GM19043 (cell line): ENCODE results near the gene SLFN11.
"Not testable (repeated sequence)": the region's sequence is repeated elsewhere in the genome, so short reads cannot be mapped to it uniquely, and the experiment has no call there.

Experiments
- ATAC-seq: cut with Tn5 transposase; IDR thresholded peaks from one replicate; pipeline ENCODE4 v1.9.1; 2021; ENCODE audit warnings: low read depth; ENCODE audit not compliant: unreplicated experiment

Gene SLFN11

DNA sequence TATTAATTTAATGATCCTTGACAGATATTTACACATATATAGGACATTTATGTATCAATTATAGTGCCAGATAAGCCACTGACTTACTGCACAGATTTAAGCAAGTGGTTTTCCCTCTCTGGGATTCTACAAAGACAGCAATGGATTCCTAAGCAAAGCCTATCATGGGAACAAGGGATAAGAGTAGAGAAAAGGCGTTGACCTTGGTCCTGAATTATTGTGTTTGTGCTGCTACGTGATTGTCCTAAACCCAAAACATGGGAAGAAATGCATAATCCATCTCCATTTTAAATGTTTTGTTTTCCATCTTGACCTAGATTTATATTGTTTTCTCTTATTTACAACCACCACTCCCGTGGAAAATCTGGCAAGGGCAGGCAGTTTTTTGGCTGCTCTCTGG, 14.0 kb downstream of the SLFN11 start:
- ATAC-seq, result no peak

GRCh38 chr17:35352284-35352683, 21.1 kb downstream of the SLFN11 start:
- no peak for ATAC-seq

- no peak for ATAC-seq
These were observed 22.9 kb downstream of the SLFN11 start for GRCh38 chr17:35350493-35350892.

DNA sequence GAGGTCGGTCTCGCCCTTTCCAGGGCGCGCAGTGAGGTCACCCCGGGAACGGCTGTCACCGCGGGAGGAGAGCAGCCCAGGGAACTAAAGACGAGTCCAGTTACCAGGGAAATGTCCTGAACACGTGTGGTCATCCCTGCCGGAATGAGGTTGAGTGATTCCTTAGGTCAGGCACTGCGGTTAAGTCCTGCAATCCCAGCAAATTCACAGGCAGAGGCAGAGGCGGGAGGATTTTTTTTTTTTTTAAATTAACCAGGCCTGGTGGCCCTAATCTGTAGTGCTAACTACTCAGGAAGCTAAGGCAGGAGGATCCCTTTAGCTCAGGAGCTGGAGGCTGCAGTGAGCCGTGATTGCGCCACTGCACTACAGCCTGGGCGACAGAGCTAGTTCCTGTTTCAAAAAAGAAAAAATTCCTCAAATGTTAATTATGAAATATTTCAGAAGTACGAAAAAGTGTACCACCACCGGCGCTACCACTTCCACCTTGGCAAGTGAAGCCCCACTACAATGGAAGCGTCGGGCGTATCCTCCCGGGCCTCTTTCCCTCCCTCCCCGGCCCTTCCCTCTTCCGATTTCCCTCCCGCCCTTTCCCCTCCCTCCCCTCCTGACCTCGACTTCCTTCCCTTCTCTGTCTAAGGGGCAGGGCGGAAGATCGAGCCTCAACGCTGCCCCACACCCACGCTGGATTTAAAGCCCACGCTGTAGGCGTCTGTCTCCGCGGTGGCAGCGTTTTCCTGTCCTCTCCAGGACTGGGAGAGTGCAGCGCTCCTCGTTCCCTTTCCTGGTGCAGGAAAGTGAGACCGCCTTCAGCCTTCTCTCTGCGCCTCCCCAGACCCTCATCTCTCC, 27.3 kb downstream of the SLFN11 start:
- no peak for ATAC-seq

- ATAC-seq, result no peak
These were observed 27.9 kb downstream of the SLFN11 start for GRCh38 chr17:35345445-35345925.

GRCh38 chr17:35344262-35344661, 29.2 kb downstream of the SLFN11 start:
- no peak for ATAC-seq

DNA sequence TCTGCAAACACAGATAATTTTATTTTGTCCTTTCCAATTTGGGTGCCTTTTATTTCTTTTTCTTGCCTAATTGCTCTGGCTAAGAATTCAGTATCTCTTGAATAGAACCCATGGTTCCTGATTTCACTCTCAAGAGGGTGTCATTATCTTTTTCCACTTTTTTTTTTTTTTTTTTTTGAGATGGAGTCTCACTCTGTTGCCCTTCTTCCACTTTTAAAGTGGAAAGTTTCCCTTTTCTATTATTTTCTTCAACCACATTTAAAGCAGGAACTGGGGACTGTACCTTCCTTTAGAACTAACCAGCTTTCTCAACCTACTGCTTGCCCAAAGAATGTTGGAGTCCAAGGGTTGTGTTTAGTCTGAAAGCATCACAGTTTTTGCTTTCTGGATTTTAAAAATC, 31.1 kb downstream of the SLFN11 start:
- ATAC-seq, result no peak

- no peak for ATAC-seq
These were observed 31.9 kb downstream of the SLFN11 start for GRCh38 chr17:35341411-35341992.

GRCh38 chr17:35338230-35338629, 35.2 kb downstream of the SLFN11 start:
- no peak for ATAC-seq

- ATAC-seq, result no peak
These were observed 36.1 kb downstream of the SLFN11 start for GRCh38 chr17:35337364-35337763.

DNA sequence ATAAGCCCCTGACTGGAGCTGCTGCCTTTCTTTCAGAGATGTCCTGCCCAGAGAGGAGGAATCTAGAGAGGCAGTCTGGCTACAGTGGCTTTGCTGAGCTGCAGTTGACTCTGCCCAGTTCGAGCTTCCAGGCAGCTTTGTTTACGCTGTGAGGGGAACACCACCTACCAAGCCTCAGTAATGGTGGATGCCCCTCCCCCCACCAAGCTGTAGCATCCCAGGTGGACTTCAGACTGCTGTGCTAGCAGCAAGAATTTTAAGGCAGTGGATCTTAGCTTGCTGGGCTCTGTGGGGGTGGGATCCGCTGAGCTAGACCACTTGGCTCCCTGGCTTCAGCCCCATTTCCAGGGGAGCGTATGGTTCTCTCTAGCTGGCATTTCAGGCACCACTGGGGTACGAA, 39.8 kb downstream of the SLFN11 start:
- ATAC-seq, result not testable (repeated sequence)

- no peak for ATAC-seq
These were observed 50.7 kb downstream of the SLFN11 start for GRCh38 chr17:35322749-35323148.

DNA sequence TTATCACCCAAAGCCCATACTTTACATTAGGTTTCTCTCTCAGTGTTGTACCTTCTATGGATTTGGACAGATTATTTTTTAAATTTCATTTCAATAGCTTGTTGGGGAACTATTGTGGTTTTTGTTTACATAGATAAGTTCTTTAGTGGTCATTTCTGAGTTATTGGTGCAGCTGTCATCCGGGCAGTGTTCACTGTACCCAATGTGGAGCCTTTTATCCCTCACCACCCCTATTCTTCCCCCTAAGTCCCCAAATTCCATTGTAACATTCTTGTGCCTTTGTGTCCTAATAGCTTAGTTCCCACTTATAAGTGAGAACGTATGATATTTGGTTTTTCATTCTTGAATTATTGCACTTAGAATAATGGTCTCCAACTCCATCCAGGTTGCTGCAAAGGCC, 57.5 kb downstream of the SLFN11 start:
- ATAC-seq, result no peak

GRCh38 chr17:35315283-35315682, 58.1 kb downstream of the SLFN11 start:
- ATAC-seq, result no peak

GRCh38 chr17:35314415-35315216, 58.8 kb downstream of the SLFN11 start:
- no peak for ATAC-seq

DNA sequence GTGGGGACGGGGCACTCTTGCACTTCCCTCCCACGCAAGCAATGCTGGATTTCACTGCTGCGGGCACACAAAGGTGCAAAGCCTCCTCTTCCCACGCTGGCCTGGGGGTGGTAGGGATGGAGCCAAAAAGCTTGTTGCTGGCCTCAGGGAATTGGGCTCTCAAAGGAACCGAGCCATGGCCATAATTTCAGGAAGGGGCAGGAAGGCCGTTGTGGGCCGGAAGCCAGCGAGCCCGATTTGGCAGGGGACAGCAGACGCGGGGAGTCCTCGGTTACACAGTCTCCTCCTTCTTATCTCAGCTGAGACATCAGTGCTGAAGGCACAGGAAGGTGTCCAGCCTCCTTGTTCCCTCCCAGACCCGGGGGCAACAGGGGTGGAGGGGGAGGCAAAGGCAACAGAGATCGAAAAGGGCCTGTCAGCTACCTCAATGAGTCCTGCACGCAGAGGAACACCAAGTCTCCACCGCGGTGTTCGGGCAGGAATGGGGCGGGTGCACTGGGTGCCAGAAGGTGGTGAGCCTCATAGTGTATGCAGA, 59.5 kb downstream of the SLFN11 start:
- ATAC-seq, result no peak

GRCh38 chr17:35312790-35313711, 60.4 kb downstream of the SLFN11 start:
- no peak for ATAC-seq

DNA sequence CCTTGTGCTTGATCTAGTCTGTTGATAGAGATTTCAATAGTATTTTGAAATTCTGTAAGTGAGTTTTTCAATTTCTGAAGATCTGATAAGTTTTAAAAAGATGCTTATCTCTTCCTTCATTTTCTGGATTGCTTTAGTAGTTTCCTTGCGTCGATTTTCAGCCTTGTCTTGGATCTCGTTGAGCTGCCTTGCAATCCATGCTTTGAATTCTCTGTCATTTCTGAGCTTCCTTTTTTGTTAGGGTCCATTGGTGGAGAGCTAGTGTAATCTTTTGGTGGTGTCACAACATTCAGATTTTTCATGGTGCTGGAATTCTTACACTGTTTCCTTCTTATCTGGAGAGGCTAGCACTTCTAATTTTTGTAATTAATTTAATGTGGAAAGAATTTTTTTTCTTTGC, 61.1 kb downstream of the SLFN11 start:
- no peak for ATAC-seq

- ATAC-seq, result not testable (repeated sequence)
These were observed 64.1 kb downstream of the SLFN11 start for GRCh38 chr17:35309345-35309744.
